DOHH2 (cell line): Measurements from ENCODE around the gene ANKRD33B.

Experiments
- H3F3A ChIP-seq: fragments of 200-600 bp; sonication (generic), shearing (Covaris generic); 2 replicates; pipeline ENCODE4 v1.6.0; 2016; ENCODE audit warnings: antibody characterized with exemption, mild to moderate bottlenecking; ENCODE audit not compliant: control insufficient read depth, insufficient read depth
- H3K27ac ChIP-seq: fragments of 200-600 bp; sonication (generic); 2 replicates; pipeline ENCODE4 v1.5.1; 2014; ENCODE audit warnings: low read depth, mild to moderate bottlenecking, low read length, moderate library complexity
- H3K27me3 ChIP-seq: fragments of 200-600 bp; sonication (generic); 2 replicates; pipeline ENCODE4 v1.6.1; 2014; ENCODE audit warnings: mild to moderate bottlenecking, low read length, mixed read lengths; ENCODE audit not compliant: control insufficient read depth
- H3K36me3 ChIP-seq: fragments of 200-600 bp; sonication (generic); 2 replicates; pipeline ENCODE4 v1.6.1; 2014; ENCODE audit warnings: mild to moderate bottlenecking, low read length, moderate library complexity, mixed read lengths; ENCODE audit not compliant: control insufficient read depth
- H3K4me1 ChIP-seq: fragments of 200-600 bp; sonication (generic); 2 replicates; pipeline ENCODE4 v1.6.1; 2014; ENCODE audit warnings: mild to moderate bottlenecking, low read length, mixed read lengths; ENCODE audit not compliant: control insufficient read depth
- H3K4me2 ChIP-seq: fragments of 200-600 bp; sonication (generic); 2 replicates; pipeline ENCODE4 v1.6.0; 2014; ENCODE audit warnings: mild to moderate bottlenecking, low read length, moderate library complexity
- H3K4me3 ChIP-seq: fragments of 200-600 bp; sonication (generic); 2 replicates; pipeline ENCODE4 v1.5.1; 2014; ENCODE audit warnings: mild to moderate bottlenecking, low read length, mixed read lengths
- H3K79me2 ChIP-seq: fragments of 200-600 bp; sonication (generic); 2 replicates; pipeline ENCODE4 v1.6.1; 2014; ENCODE audit warnings: mild to moderate bottlenecking, low read length, mixed read lengths; ENCODE audit not compliant: control insufficient read depth
- H3K9me2 ChIP-seq: fragments of 200-600 bp; sonication (generic); replicated peaks from 2 replicates; pipeline ENCODE4 v1.6.1; 2014; ENCODE audit warnings: mild to moderate bottlenecking, low read length, mixed read lengths; ENCODE audit not compliant: control insufficient read depth
- H3K9me3 ChIP-seq: fragments of 200-600 bp; sonication (generic); 2 replicates; pipeline ENCODE4 v1.6.1; 2014; ENCODE audit warnings: antibody characterized with exemption, low read length, mixed read lengths; ENCODE audit not compliant: control insufficient read depth, insufficient read depth
- H4K20me1 ChIP-seq: fragments of 200-600 bp; sonication (generic); 2 replicates; pipeline ENCODE4 v1.6.0; 2014; ENCODE audit warnings: low read depth, mild to moderate bottlenecking, antibody characterized with exemption, low read length, moderate library complexity; ENCODE audit not compliant: control insufficient read depth, insufficient read depth
- EZH2phosphoT487 ChIP-seq: fragments of 200-600 bp; sonication (generic); IDR thresholded peaks from 2 replicates; pipeline ENCODE4 v1.6.1; 2017; ENCODE audit warnings: borderline replicate concordance, mild to moderate bottlenecking, antibody characterized with exemption, low read length, moderate library complexity, mixed read lengths
- TF ChIP-seq, protein P1 (sequence below): fragments of 200-600 bp; sonication (generic); IDR thresholded peaks from one replicate; pipeline ENCODE4 v1.5.1; 2014; ENCODE audit warnings: antibody characterized with exemption, mild to moderate bottlenecking, low read depth, low read length; ENCODE audit not compliant: poor library complexity, severe bottlenecking

The ANKRD33B gene

DNA sequence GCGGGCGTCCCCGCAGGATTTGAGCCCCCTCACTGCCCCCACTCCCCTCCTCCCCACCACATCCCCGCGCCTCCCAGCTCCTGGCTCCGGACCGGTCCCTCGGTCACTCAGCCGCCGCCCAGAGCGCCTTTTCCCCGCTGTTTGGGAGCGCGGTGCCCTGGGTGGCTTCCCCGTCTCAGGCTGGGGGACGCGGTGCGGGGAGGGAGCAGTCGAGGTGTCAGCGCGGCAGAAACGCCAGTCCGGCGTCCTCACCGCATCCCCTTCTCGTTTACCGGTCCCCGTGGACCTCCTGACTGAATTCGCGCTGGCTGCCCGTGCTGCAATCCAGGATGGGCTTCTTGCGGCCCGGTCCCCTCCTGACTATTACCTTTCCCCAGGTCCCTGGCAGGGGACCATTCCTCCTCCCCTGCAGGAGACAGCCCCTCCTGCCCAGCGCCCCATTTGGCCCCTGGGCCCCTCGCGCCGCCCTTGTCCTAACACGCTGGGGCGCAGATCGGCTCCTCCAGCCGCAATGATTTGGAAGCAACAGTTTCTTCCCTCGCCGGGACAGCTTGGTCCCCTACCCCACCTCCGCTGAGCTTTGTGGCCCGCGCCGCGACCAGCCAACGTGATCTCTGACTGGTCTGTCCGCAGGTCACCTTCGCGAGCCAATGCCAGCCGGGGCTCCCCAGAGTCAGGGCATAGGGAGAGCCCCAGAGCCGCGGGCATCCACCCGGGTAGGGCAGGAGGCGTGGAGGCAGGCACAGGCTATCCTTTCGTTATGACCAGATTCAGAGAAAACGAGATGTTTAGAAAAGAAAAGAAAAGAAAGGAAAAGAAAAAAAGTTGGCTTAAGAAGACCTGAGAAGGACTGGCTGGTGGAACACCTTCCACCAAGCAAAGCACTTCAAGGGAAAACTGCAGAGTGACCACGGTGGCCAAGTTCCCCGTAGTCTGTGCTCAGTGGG, 1.2 kb downstream of the ANKRD33B start:
- Histone ChIP-seq H3K36me3 (no peaks in the 10 kb centered on the region), H3K27ac (no peak overlapping the region), H3K79me2 (no peaks in the 10 kb centered on the region), H3K27me3 (peaks cover 62% of the 10 kb centered on the region), H4K20me1 (peaks cover 6% of the 10 kb centered on the region), H3K9me3 (no peaks in the 10 kb centered on the region), H3K4me3 (peak overlapping the region; percentile 77), H3K4me2 (peak overlapping the region; percentile 73), H3K9me2 (no peaks in the 10 kb centered on the region), H3K4me1 (peaks cover 60% of the 10 kb centered on the region), H3F3A (peaks cover 12% of the 10 kb centered on the region)
- no peak for TF ChIP-seq EZH2phosphoT487
- TF ChIP-seq, protein P1, sequence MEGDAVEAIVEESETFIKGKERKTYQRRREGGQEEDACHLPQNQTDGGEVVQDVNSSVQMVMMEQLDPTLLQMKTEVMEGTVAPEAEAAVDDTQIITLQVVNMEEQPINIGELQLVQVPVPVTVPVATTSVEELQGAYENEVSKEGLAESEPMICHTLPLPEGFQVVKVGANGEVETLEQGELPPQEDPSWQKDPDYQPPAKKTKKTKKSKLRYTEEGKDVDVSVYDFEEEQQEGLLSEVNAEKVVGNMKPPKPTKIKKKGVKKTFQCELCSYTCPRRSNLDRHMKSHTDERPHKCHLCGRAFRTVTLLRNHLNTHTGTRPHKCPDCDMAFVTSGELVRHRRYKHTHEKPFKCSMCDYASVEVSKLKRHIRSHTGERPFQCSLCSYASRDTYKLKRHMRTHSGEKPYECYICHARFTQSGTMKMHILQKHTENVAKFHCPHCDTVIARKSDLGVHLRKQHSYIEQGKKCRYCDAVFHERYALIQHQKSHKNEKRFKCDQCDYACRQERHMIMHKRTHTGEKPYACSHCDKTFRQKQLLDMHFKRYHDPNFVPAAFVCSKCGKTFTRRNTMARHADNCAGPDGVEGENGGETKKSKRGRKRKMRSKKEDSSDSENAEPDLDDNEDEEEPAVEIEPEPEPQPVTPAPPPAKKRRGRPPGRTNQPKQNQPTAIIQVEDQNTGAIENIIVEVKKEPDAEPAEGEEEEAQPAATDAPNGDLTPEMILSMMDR, result no peak

- H3K27me3 ChIP-seq, result peaks cover 54% of the 10 kb centered on the region
- TF ChIP-seq, protein P1, result no peak
- no peak for TF ChIP-seq EZH2phosphoT487
- H3K36me3 ChIP-seq, result no peaks in the 10 kb centered on the region
- no peaks in the 10 kb centered on the region for H3K9me2 ChIP-seq
- H3F3A ChIP-seq, result peaks cover 11% of the 10 kb centered on the region
- H3K27ac ChIP-seq, result no peak overlapping the region
- no peaks in the 10 kb centered on the region for H3K9me3 ChIP-seq
- H4K20me1 ChIP-seq, result peaks cover 6% of the 10 kb centered on the region
- H3K4me3 ChIP-seq, result peak overlapping the region; percentile 77
- peaks cover 58% of the 10 kb centered on the region for H3K4me1 ChIP-seq
- H3K4me2 ChIP-seq, result peak overlapping the region; percentile 73
- H3K79me2 ChIP-seq, result no peaks in the 10 kb centered on the region
These were observed 2.1 kb downstream of the ANKRD33B start for GRCh38 chr5:10565785-10566542.

GRCh38 chr5:10566543-10567068, 2.7 kb downstream of the ANKRD33B start:
- Histone ChIP-seq H3K9me3 (no peaks in the 10 kb centered on the region), H3K27me3 (peaks cover 50% of the 10 kb centered on the region), H3K4me2 (peak overlapping the region; percentile 73), H3K4me1 (peaks cover 52% of the 10 kb centered on the region), H3F3A (peaks cover 5% of the 10 kb centered on the region; the same call in 1 of the 2 replicates), H3K36me3 (no peaks in the 10 kb centered on the region), H3K9me2 (no peaks in the 10 kb centered on the region), H3K4me3 (no peak overlapping the region), H3K27ac (no peak overlapping the region), H3K79me2 (no peaks in the 10 kb centered on the region), H4K20me1 (peaks cover 6% of the 10 kb centered on the region)
- no peak for TF ChIP-seq EZH2phosphoT487
- TF ChIP-seq, protein P1, result no peak
